PFSK-1 (cell line): ENCODE measurements around the gene STKLD1.

ENCODE experiments used
- POLR2AphosphoS5 ChIP-seq: IDR thresholded peaks from 2 replicates; pipeline ENCODE4 v1.6.1; 2012; ENCODE audit warnings: low read depth, mild to moderate bottlenecking, control low read depth, low read length, moderate library complexity
- REST ChIP-seq, 2 experiments: IDR thresholded peaks; 2 replicates each; pipeline versions ENCODE4 v1.6.1 to v1.8.0; 2011 to 2012; ENCODE audit warnings: low read depth in 2 of 2, low read length in 2 of 2, control low read depth in 1 of 2, inconsistent platforms in 1 of 2, mild to moderate bottlenecking in 1 of 2, moderate library complexity in 1 of 2; ENCODE audit not compliant: insufficient read depth in 1 of 2
- SIN3A ChIP-seq: IDR thresholded peaks from 2 replicates; pipeline ENCODE4 v1.6.1; 2012; ENCODE audit warnings: mild to moderate bottlenecking, low read length, moderate library complexity, borderline replicate concordance; ENCODE audit not compliant: insufficient read depth
- TAF1 ChIP-seq: IDR thresholded peaks from 2 replicates; pipeline ENCODE4 v1.6.1; 2012; ENCODE audit warnings: low read length, control low read depth, borderline replicate concordance; ENCODE audit not compliant: insufficient read depth

DNA sequence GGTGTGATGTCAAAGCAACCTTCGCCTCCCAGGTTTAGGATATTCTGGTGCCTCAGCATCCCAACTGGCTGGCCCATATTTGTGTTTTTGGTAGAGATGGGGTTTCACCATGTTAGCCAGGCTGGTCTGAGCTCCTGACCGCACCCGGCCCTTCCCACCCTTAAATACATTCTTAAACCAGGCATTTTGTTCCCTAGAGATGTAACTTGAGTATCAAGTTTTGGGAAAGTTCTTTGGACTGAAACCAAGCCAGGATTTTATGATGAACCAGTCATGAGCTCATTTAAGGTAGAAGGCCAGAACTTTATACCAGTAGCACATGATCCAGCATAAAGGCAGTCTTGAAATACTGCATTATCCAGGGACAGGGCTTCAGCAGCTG is 24.6 kb upstream of the STKLD1 start:
- TF ChIP-seq SIN3A (no peak), POLR2AphosphoS5 (no peak), REST (IDR thresholded peaks at IDR 0.05; ENCODE audit: insufficient read depth in 1 of 2, low read depth in 2 of 2, low read length in 2 of 2) (no peak), TAF1 (no peak)
